GM18867 (cell line): Measurements from ENCODE around the gene CDKN3.
"Not testable (repeated sequence)": the region's sequence is repeated elsewhere in the genome, so short reads cannot be mapped to it uniquely, and the experiment has no call there.

ENCODE experiments used
- ATAC-seq: cut with Tn5 transposase; IDR thresholded peaks from one replicate; pipeline ENCODE4 v1.9.1; 2021; ENCODE audit warnings: mild to moderate bottlenecking, moderate library complexity; ENCODE audit not compliant: unreplicated experiment

The CDKN3 gene

DNA sequence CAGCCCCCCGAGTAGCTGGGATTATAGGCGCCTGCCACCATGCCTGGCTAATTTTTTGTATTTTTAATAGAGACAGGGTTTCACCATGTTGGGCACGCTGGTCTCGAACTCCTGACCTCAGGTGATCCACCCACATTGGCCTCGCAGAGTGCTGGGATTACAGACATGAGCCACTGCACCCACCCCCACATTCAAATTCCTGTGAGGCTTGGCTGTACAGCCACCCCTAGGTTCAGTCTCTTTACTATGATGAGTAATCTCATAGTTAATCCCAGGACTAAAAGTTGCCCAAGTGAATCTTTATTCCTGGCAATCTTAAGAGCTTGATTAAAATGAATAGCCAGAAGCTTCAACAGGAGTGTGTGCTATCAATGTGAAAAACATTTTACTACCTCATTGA, 57.2 kb downstream of the CDKN3 start:
- not testable (repeated sequence) for ATAC-seq

DNA sequence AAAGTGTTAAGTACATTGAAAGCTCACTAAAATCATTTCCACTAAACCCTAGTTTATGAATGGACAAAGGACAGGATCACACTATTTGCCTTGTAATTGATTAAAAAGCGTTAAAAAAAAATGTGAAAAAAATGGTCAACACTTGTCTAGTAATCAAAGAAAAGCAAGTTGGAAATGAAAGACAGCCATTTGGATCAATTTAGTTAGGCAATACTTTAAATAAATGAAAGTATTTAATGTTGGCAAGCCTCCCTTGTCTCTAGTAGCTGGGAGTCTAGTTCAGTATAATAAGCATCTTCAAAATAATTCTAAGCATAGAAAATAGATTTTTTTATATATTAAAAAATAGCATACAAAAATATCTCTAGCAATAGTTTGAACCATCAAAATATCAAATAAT, 58.6 kb downstream of the CDKN3 start:
- ATAC-seq: no peak

- not testable (repeated sequence) for ATAC-seq
These were observed 60.2 kb downstream of the CDKN3 start for GRCh38 chr14:54456820-54457608.

GRCh38 chr14:54457609-54457996, 60.8 kb downstream of the CDKN3 start:
- ATAC-seq: no peak

- ATAC-seq: not testable (repeated sequence)
These were observed 61.7 kb downstream of the CDKN3 start for GRCh38 chr14:54458536-54458935.

- no peak for ATAC-seq
These were observed 62.3 kb downstream of the CDKN3 start for GRCh38 chr14:54459106-54459505.

DNA sequence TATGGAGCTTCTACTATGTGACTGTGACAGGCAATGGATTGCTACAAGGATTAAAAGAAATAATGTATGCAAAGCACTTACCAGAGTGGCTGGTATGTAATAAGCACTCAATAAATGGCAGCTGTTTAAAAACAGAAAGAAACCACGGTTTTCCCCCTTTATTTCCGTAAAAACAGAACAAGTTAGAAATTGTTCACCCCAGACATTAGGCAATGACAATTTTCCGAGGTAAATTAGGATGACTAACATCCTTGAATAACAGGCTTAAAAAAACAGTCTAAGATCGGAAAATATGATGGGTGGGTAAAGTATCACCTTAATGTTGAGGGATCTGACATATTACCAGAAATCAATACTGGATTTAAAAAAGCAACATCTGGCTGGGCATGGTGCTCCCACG, 65.2 kb downstream of the CDKN3 start:
- ATAC-seq: no peak

DNA sequence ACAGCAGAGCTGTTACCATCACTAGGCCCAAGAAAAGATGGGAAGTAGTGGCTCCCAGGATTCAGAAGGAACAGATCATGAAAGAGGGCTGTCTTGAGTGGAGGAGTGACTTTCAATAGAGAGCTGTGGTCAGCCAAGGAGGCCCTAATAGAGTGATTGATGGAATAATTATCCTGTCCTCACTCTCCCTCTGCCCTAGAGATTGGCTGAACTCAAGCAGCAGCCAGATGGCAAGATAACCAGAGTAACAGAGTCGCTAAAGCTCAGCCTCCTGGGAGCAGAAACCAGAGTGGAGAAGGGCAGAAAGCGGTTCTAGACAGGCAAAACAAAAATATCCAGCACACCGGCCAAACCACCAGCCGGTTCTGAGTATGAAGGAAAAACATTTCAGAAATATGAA, 68.8 kb downstream of the CDKN3 start:
- no peak for ATAC-seq

GRCh38 chr14:54467280-54467679, 70.5 kb downstream of the CDKN3 start:
- ATAC-seq: no peak
